BJ (cell line): ENCODE results near the gene CFAP46. TPM values are rescaled to one million over a fixed set of nuclear protein-coding genes. Genes with fewer than 3 reads are reported as not detected.

Experiments used
- CTCF ChIA-PET: fragments of 350-600 bp; formaldehyde crosslinking; extraction: SDS; loops from one replicate; lab custom pipeline; 2021; ENCODE audit warnings: antibody characterized with exemption, inconsistent platforms; lab: Yijun Ruan, JAX
- POLR2A ChIA-PET: fragments of 300-600 bp; sonication (Branson Sonifier 250); formaldehyde crosslinking; extraction: SDS; loops from one replicate; lab custom pipeline; 2021; ENCODE audit warnings: antibody characterized with exemption; lab: Charles Lee
- DNase-seq: peaks from one replicate; pipeline ENCODE4 v3.0.0-alpha.2; 2011; ENCODE audit warnings: low read depth
- H3K27me3 ChIP-seq: 2 replicates; pipeline ENCODE4 v1.6.0; 2011; ENCODE audit warnings: low read length; ENCODE audit not compliant: control insufficient read depth, insufficient read depth
- H3K36me3 ChIP-seq: 2 replicates; pipeline ENCODE4 v1.5.1; 2011; ENCODE audit warnings: low read length; ENCODE audit not compliant: control insufficient read depth, insufficient read depth
- H3K4me3 ChIP-seq: 2 replicates; pipeline ENCODE4 v1.5.1; 2011; ENCODE audit warnings: low read depth, mild to moderate bottlenecking, control low read depth, low read length
- polyA plus RNA-seq: library from polyadenylated mRNA; depleted of rRNA; stranded (reverse); fragments of >200 nt; gene quantifications from 2 replicates; pipeline ENCODE4 v1.2.3, GENCODE V29; 2011
- TF ChIP-seq, protein P1 (sequence below): IDR thresholded peaks from 2 replicates; pipeline ENCODE4 v1.5.1; 2011; ENCODE audit warnings: low read depth, mild to moderate bottlenecking, control low read depth, inconsistent platforms, low read length, moderate library complexity; ENCODE audit not compliant: insufficient read depth

The CFAP46 gene
- polyA plus RNA-seq, 1 experiment, result 1.8 TPM

DNA sequence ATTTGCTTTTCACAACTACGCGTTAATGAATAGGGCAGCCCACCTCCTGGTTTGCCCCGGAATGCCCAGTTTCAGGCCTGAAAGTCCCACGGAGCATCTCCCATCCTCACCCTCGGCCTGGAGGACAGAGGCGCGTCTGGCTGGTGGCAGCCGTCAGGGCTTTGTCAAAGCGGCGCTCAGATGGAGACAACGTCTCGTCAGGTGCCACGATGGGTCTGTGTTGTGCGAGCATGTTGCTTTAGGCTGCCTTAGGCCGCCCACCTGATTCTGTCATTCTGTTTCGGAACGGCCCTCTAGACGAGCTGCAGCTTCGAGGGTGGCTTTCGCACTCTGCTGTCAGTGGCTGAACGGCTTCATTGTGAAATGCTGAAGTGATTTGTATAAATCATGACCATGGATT, 39.4 kb upstream of the CFAP46 start:
- Histone ChIP-seq H3K4me3 (no peak overlapping the region), H3K27me3 (no peaks in the 10 kb centered on the region), H3K36me3 (no peaks in the 10 kb centered on the region)
- CTCF ChIA-PET, result no interaction called here
- POLR2A ChIA-PET, result no interaction called here
- TF ChIP-seq, protein P1, sequence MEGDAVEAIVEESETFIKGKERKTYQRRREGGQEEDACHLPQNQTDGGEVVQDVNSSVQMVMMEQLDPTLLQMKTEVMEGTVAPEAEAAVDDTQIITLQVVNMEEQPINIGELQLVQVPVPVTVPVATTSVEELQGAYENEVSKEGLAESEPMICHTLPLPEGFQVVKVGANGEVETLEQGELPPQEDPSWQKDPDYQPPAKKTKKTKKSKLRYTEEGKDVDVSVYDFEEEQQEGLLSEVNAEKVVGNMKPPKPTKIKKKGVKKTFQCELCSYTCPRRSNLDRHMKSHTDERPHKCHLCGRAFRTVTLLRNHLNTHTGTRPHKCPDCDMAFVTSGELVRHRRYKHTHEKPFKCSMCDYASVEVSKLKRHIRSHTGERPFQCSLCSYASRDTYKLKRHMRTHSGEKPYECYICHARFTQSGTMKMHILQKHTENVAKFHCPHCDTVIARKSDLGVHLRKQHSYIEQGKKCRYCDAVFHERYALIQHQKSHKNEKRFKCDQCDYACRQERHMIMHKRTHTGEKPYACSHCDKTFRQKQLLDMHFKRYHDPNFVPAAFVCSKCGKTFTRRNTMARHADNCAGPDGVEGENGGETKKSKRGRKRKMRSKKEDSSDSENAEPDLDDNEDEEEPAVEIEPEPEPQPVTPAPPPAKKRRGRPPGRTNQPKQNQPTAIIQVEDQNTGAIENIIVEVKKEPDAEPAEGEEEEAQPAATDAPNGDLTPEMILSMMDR, result no peak
- DNase-seq, result no peak

DNA sequence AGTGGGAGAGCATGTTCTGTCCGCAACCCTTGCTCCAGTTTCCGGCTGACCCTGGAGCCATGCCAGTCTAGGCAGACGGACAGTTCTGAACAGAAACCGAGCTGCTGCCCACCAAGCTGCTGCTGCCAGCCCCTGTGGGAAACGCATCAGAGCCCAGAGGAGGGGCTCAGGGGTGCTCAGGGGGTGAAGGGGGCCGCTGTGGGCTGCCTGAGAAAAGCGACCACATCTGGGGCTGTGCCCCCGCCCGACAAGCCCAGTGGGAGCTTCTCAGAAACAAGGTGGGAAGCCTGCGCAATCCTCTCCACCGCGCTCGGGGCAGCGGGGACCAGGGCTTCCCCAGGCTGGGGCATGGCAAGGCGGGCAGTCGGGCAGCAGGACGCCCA, 38.8 kb upstream of the CFAP46 start:
- ChIA-PET POLR2A (no interaction called here), CTCF (no interaction called here)
- no peak for DNase-seq
- Histone ChIP-seq H3K36me3 (no peaks in the 10 kb centered on the region), H3K4me3 (no peak overlapping the region), H3K27me3 (no peaks in the 10 kb centered on the region)
- TF ChIP-seq, protein P1, result no peak

DNA sequence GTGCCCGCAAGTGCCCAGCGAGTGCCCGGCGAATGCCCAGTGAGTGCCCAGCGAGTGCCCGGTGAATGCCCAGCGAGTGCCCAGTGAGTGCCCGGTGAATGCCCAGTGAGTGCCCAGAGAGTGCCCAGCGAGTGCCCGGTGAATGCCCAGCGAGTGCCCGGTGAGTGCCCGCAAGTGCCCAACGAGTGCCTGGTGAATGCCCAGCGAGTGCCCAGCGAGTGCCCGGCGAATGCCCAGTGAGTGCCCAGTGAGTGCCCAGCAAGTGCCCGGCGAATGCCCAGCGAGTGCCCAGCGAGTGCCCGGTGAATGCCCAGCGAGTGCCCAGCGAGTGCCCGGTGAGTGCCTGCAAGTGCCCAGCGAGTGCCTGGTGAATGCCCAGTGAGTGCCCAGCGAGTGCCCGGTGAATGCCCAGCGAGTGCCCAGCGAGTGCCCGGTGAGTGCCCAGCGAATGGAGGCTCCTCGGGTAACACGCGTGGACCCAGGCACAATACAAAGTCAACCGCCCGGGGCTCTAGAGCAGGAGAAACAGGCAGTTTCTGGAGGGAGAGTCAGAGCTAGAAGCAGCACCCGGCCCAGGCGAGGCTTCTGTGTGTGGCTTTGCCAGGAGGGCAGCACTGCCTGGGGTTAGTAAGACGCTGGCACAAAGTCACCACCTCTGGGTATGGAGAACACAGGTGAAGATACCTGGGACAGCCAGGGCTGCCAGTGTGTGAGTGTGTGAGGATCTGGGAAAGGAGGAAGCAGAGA, 38.2 kb upstream of the CFAP46 start:
- ChIA-PET POLR2A (no interaction called here), CTCF (no interaction called here)
- TF ChIP-seq, protein P1, result no peak
- no peak for DNase-seq
- peaks cover under 1% of the 10 kb centered on the region; the same call in 1 of the 2 replicates for H3K27me3 ChIP-seq
- no peaks in the 10 kb centered on the region for H3K36me3 ChIP-seq
- H3K4me3 ChIP-seq, result no peak overlapping the region

DNA sequence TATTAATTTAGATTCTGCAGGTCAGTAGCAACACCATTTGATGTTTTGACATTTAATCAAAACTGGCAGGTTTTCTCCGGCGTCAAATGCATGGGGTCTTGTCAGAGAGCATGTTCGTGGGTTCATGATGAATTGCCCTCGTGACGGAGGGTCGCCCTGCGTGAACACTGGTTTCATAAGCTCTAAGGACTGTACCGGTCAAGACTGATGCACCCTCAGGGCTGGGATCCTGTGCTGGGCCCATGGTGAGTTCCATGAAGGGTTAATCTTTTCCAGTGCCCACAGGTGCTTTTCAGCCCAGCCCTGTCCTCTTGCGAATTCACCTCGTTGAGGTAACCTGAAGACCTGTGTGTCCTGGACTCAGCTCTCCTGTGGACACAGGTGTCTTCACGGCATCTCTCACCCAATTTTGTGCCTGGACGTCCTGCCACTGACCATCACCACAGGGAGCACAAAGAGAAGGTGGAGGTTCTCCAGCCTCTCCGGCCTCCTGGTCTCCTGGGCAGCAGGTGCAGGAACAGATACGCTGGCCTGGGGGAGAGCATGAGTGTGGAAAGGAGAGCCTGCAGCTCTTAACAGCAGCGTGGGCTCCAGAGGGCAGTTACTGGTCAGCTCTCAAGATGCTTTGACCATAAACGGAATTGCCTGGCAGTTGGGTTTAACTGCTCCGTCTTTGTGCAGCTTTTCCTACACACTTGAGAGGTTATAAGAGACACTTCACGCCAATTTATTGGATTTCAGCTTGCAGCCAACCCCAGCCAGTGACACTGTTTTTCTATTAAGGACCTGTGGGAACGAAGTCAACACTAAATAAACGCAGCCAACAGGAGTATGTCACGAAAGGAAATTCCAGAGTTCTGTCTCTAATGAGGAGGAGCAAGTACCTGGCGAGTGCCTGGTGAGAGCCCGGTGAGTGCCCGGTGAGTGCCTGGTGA, 37.4 kb upstream of the CFAP46 start:
- Histone ChIP-seq H3K27me3 (peaks cover 2% of the 10 kb centered on the region; the same call in 1 of the 2 replicates), H3K36me3 (no peaks in the 10 kb centered on the region), H3K4me3 (no peak overlapping the region)
- ChIA-PET POLR2A (no interaction called here), CTCF (no interaction called here)
- no peak for DNase-seq
- TF ChIP-seq, protein P1, result no peak

DNA sequence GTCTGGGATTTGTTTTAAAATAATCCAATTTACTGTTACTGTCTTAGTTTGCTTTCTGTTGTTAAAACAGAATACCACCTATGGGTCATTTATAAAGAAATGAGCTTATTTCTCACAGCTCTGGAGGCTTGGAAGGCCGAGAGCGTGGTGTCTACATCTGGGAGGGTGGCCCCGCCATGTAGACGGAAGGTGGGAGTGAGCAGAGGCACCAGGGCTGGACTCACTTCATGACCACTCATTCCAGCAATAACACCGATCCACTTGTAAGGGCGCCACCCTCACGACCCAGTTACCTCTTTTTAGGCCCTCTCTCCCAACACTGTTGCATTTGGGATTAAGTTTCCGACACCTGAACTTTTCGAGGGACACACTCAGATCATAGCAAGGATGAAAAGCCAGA, 36.2 kb upstream of the CFAP46 start:
- ChIA-PET CTCF (interaction anchor here (0.6 kb wide), 1 partner anchor 89 kb away, joined by 3 read pairs; no protein-coding TSS in a partner anchor), POLR2A (no interaction called here)
- Histone ChIP-seq H3K4me3 (no peak overlapping the region), H3K27me3 (peaks cover 2% of the 10 kb centered on the region; the same call in 1 of the 2 replicates), H3K36me3 (no peaks in the 10 kb centered on the region)
- TF ChIP-seq, protein P1, result no peak
- DNase-seq, result no peak
